ENCODE measurements around the gene CEP68.

Gene CEP68

DNA sequence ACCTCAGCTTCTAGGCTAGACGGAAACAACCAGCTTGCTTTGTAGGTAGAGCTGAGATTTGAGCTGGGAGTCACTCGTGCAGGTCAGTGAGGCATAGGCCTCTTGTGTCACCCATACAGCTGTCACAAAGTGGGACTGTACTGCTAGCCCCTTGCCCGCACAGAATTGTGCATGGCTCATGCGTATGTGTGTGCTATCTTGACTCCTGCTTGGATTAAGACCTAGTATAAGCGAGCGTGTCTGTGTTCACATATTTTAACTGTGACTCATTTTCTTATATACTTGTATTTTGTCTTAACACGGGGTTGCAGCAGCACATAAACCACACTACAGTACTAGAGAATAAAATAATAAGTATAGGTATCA, 20.1 kb downstream of the CEP68 start:
- H3K4me3 ChIP-seq (ENCODE audit: low read depth, low read length) = no peak overlapping the region
- TF ChIP-seq, protein P1, sequence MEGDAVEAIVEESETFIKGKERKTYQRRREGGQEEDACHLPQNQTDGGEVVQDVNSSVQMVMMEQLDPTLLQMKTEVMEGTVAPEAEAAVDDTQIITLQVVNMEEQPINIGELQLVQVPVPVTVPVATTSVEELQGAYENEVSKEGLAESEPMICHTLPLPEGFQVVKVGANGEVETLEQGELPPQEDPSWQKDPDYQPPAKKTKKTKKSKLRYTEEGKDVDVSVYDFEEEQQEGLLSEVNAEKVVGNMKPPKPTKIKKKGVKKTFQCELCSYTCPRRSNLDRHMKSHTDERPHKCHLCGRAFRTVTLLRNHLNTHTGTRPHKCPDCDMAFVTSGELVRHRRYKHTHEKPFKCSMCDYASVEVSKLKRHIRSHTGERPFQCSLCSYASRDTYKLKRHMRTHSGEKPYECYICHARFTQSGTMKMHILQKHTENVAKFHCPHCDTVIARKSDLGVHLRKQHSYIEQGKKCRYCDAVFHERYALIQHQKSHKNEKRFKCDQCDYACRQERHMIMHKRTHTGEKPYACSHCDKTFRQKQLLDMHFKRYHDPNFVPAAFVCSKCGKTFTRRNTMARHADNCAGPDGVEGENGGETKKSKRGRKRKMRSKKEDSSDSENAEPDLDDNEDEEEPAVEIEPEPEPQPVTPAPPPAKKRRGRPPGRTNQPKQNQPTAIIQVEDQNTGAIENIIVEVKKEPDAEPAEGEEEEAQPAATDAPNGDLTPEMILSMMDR (IDR thresholded peaks at IDR 0.05; ENCODE audit: low read depth, low read length) = no peak

DNA sequence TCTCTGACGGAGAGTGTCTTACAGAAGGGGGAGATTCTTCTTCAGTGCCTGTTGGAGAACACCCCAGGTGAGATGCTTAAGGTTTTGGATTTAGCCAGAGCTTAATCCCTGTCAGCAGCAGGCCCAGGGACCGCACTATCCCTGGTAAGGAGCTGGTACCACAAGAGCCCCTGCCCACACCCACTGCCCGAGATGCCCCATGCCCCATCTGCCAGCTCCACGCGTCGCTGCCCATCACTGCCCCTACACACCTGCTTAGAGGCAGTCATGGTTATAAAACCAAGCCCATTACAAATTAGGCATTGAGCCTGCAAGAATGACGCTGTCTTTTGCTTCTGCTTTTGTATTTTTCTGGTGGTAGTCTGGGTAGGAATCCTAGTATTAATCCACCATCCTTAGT, 21.7 kb downstream of the CEP68 start:
- no peak overlapping the region for H3K4me3 ChIP-seq (ENCODE audit: low read depth, low read length)
- TF ChIP-seq, protein P1 (IDR thresholded peaks at IDR 0.05; ENCODE audit: low read depth, low read length) = no peak

DNA sequence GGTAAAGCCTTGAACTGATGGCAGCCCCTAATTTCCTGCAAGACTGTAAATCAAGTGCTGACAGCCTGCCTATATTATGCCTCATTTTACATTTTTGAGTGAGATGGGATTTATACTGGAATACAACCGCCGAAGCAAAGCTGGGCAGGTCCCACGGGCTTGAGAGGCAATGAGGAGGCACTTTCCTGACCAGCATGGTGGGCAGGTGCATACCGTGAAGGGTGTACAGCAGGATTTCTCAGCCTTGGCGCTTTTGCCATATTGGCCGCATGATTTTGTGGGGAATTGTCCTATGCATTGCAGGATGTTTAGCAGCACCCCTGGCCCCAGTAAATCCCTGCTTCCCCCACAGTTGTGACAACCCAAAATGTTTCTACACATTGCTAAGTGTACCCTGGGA, 22.8 kb downstream of the CEP68 start:
- TF ChIP-seq, protein P1 (IDR thresholded peaks at IDR 0.05; ENCODE audit: low read depth, low read length) = no peak
- H3K4me3 ChIP-seq (ENCODE audit: low read depth, low read length) = no peak overlapping the region

DNA sequence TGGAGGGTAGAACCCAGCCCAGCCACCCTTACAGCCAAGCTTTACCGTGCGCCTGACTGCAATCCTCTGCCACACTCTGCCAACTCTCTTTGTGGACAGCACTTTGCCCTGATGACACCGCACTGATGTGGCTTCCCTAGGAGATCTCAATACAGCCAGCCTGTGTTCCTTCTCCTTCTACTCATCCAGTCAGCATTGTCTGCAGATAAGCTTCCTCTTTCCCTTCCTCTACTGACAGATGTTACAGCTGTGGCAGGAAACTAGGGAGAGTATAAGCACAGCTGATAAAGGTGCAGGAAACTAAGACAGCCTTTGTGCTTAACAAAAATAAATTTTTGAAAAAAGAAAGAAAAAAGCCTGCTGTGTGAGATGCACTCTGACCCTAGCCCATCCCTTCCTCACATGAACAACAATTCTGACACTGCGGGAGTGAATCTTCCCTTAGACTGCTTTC, 25.0 kb downstream of the CEP68 start:
- no peak overlapping the region for H3K4me3 ChIP-seq (ENCODE audit: low read depth, low read length)
- TF ChIP-seq, protein P1 (IDR thresholded peaks at IDR 0.05; ENCODE audit: low read depth, low read length) = no peak

DNA sequence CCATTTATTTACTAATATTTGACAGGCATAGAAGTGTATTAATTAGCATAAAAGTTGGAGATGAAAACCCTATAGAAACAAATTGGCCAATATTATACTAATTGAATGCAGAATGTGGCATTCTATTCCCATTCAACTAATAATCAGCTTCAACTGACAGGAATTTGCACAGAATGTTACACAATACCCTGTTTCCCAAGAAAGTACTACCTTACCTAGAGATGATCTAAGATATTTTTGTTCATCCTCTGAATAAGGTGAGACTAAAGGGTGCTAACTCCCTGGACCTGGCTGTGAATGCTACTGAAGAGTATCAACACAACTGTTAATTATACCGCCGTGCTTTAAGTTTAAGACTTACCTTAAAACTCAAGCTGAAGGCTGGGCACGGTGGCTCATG, 28.9 kb downstream of the CEP68 start:
- TF ChIP-seq, protein P1 (IDR thresholded peaks at IDR 0.05; ENCODE audit: low read depth, low read length) = no peak
- H3K4me3 ChIP-seq (ENCODE audit: low read depth, low read length) = no peak overlapping the region

DNA sequence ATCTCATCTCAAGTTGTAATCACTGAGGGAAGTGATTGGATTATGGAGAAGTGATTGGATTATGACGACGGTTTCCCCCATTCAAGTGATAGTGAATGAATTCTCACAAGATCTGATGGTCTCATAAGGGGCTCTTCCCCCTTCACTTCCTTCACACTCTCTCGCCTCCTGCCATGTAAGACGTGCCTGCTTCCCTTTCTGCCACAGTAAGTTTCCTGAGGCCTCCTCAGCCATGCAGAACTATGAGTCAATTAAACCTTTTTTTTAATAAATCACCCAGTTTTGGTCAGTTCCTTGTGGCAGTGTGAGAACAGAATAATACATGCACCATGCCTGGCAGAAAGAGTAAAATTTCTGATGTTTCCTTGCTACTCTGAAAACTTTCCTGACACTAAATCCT, 36.6 kb downstream of the CEP68 start:
- TF ChIP-seq, protein P1 (IDR thresholded peaks at IDR 0.05; ENCODE audit: low read depth, low read length) = no peak
- H3K4me3 ChIP-seq (ENCODE audit: low read depth, low read length) = no peak overlapping the region

DNA sequence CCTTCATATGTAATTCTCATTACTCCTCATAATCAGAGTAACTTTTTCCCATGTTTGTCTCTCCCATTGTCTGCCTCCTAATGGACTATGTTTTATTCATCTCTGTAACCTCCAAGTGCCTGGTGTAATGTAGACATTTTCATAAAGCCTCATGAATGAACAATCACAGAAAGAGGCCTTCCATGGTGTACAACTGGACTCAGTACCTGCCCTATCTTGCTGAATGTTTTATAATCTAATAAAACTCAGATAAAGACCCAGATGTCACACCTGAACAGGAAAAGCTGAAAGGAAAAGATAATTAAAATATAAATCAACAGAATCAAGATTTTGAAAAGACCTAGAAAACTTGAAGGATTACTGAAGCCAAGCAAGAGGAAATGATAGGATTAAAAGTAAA, 37.0 kb downstream of the CEP68 start:
- no peak overlapping the region for H3K4me3 ChIP-seq (ENCODE audit: low read depth, low read length)
- TF ChIP-seq, protein P1 (IDR thresholded peaks at IDR 0.05; ENCODE audit: low read depth, low read length) = no peak
